Cardiac muscle cell (in vitro differentiated cells and primary cell): ENCODE data around the gene PPFIBP2. TPM values are rescaled to one million over a fixed set of nuclear protein-coding genes. Genes with fewer than 3 reads are reported as not detected.

ENCODE experiments used
- DNase-seq, 2 donors: peaks; one replicate each; pipeline versions ENCODE4 v3.0.0 to v3.0.0-alpha.2; 2010 to 2017; ENCODE audit warnings: low read depth in 1 of 2, low spot score in 1 of 2
- H3K27ac ChIP-seq: fragments of 200-600 bp; sonication (generic); 2 replicates; pipeline ENCODE4 v1.5.1; 2016
- H3K27me3 ChIP-seq: fragments of 200-600 bp; sonication (generic); 2 replicates; pipeline ENCODE4 v1.6.0; 2016; ENCODE audit warnings: control low read depth
- H3K36me3 ChIP-seq: fragments of 200-600 bp; sonication (generic); 2 replicates; pipeline ENCODE4 v1.5.1; 2016; ENCODE audit warnings: control low read depth
- H3K4me1 ChIP-seq: fragments of 200-600 bp; sonication (generic); 2 replicates; pipeline ENCODE4 v1.8.1; 2017; ENCODE audit warnings: low read depth, mild to moderate bottlenecking, mixed run types
- H3K4me3 ChIP-seq: fragments of 200-600 bp; sonication (generic); 2 replicates; pipeline ENCODE4 v1.5.1; 2016; ENCODE audit warnings: mild to moderate bottlenecking
- H3K9me3 ChIP-seq: fragments of 200-600 bp; sonication (generic); 2 replicates; pipeline ENCODE4 v1.5.1; 2017; ENCODE audit warnings: low read depth, mild to moderate bottlenecking, control low read depth
- polyA plus RNA-seq: library from polyadenylated mRNA; unstranded; fragments of >200 nt; fragmentation: Nextera tagmentation; extraction: Ambion mirVana; gene quantifications from 2 replicates; pipeline ENCODE4 v1.2.1, GENCODE V29; 2016
- total RNA-seq: library from RNA; depleted of rRNA; stranded (reverse); fragments of >200 nt; gene quantifications from 2 replicates; pipeline ENCODE4 v1.2.3, GENCODE V29; 2016
- TF ChIP-seq, protein P1 (sequence below): IDR thresholded peaks from 2 replicates; pipeline ENCODE4 v1.5.1; 2012; ENCODE audit warnings: low read depth, mild to moderate bottlenecking, low read length

PPFIBP2 gene
- total and polyA plus RNA-seq, 2 experiments from 2014 or later: 8.0 to 13.2 TPM

DNA sequence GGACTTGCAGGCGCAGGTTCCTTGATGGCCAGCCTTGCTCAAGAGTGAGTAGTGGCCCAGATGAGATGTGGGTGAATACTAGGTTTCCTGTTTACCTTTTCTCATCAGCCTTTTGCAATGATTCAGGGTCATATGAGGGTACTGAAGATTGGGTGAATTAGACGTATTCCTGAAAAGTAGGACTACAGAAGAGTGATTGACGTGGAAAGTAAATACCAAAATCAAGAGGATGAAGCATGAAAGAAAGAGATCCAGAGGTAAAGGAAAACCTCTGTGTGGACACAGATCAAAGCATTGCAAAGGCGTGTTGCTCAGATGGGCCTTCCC, 99.6 kb downstream of the PPFIBP2 start:
- no peak for DNase-seq
- Histone ChIP-seq H3K4me3 (no peak overlapping the region), H3K27me3 (no peaks in the 10 kb centered on the region), H3K27ac (peak overlapping the region; percentile 50), H3K4me1 (peaks cover 10% of the 10 kb centered on the region), H3K9me3 (no peaks in the 10 kb centered on the region), H3K36me3 (no peaks in the 10 kb centered on the region)
- TF ChIP-seq, protein P1, sequence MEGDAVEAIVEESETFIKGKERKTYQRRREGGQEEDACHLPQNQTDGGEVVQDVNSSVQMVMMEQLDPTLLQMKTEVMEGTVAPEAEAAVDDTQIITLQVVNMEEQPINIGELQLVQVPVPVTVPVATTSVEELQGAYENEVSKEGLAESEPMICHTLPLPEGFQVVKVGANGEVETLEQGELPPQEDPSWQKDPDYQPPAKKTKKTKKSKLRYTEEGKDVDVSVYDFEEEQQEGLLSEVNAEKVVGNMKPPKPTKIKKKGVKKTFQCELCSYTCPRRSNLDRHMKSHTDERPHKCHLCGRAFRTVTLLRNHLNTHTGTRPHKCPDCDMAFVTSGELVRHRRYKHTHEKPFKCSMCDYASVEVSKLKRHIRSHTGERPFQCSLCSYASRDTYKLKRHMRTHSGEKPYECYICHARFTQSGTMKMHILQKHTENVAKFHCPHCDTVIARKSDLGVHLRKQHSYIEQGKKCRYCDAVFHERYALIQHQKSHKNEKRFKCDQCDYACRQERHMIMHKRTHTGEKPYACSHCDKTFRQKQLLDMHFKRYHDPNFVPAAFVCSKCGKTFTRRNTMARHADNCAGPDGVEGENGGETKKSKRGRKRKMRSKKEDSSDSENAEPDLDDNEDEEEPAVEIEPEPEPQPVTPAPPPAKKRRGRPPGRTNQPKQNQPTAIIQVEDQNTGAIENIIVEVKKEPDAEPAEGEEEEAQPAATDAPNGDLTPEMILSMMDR: no peak

DNA sequence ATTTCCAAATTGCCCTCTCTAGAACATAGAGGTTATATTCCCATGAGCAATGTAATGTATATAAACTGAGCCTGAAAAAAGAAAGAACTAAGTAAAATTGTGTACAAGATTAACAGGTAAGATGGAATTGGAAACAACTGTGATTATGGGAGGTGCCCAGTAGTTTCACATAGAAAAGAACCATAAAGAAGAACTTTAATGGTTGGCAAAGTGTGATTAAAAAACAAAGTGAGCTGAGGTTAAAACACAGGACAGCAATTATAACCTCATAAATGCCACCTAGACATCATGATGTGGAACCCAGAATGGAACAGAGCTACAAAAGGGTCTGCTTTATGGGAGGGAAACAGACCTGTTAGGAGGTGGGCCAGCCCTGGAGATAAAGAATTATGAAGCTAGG, 100.9 kb downstream of the PPFIBP2 start:
- TF ChIP-seq, protein P1: no peak

DNA sequence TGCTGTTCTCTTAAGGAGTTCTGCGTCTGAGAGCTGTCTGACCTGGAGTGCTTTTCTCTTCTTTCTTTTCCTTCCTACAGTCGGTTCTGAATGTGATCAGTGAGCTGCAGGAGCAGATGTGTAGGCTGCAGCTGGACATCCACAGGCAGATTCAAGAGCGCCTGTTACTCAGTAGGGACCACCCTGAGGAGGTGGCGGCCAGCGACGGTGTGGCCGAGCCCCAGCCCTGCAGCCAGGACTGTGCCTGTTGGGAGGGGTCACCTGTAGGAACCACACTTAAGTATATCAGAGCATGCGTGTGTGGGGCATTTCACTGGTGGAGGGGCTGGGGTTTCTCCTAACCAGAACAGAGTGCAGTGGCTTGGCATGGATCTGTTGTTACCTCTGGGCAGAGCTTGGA, 103.2 kb downstream of the PPFIBP2 start:
- Histone ChIP-seq H3K27me3 (no peaks in the 10 kb centered on the region), H3K4me1 (peaks cover 10% of the 10 kb centered on the region), H3K9me3 (no peaks in the 10 kb centered on the region), H3K27ac (no peak overlapping the region), H3K4me3 (no peak overlapping the region), H3K36me3 (no peaks in the 10 kb centered on the region)
- TF ChIP-seq, protein P1: no peak
- no peak for DNase-seq

More for the DNA sequence above, 100.9 kb downstream of the PPFIBP2 start:
- H3K4me3 ChIP-seq: no peak overlapping the region
- H3K27ac ChIP-seq: no peak overlapping the region
- H3K4me1 ChIP-seq: peaks cover 10% of the 10 kb centered on the region
- no peaks in the 10 kb centered on the region for H3K36me3 ChIP-seq
- no peaks in the 10 kb centered on the region for H3K27me3 ChIP-seq
- DNase-seq: no peak
- H3K9me3 ChIP-seq: no peaks in the 10 kb centered on the region

DNA sequence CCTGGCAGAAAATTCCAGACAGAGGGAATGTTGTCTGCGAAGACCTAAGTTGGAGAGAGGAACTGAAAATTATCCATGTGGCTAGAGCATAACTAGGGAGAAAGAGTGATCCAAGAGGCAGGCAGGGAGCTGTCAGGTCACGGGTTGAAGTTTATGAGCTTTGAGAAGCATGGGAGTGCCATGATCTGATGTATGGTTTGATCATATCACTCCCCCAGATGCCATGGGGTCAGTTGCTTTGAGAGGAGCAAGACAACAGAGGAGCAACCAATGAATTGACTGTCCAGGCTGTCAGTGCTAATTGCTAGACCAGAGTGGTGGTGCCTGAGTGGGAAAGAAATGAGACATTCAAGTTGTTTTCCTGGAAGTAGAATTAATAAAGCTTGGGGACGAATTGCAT, 105.5 kb downstream of the PPFIBP2 start:
- no peaks in the 10 kb centered on the region for H3K27me3 ChIP-seq

GRCh38 chr11:7621090-7621489, 107.3 kb downstream of the PPFIBP2 start:
- DNase-seq: no peak
- H3K4me1 ChIP-seq: no peaks in the 10 kb centered on the region

More for the DNA sequence above, 105.5 kb downstream of the PPFIBP2 start:
- Histone ChIP-seq H3K4me1 (no peaks in the 10 kb centered on the region), H3K9me3 (no peaks in the 10 kb centered on the region), H3K27ac (no peak overlapping the region), H3K4me3 (no peak overlapping the region), H3K36me3 (no peaks in the 10 kb centered on the region)
- TF ChIP-seq, protein P1: no peak
- no peak for DNase-seq

More at GRCh38 chr11:7621090-7621489, 107.3 kb downstream of the PPFIBP2 start:
- H3K27ac ChIP-seq: no peak overlapping the region
- no peak overlapping the region for H3K4me3 ChIP-seq
- TF ChIP-seq, protein P1: no peak
- H3K27me3 ChIP-seq: no peaks in the 10 kb centered on the region
- H3K36me3 ChIP-seq: no peaks in the 10 kb centered on the region
- H3K9me3 ChIP-seq: no peaks in the 10 kb centered on the region
